ENCODE results near the gene RAE1.
"Not testable (repeated sequence)": the region's sequence is repeated elsewhere in the genome, so short reads cannot be mapped to it uniquely, and the experiment has no call there.

DNA sequence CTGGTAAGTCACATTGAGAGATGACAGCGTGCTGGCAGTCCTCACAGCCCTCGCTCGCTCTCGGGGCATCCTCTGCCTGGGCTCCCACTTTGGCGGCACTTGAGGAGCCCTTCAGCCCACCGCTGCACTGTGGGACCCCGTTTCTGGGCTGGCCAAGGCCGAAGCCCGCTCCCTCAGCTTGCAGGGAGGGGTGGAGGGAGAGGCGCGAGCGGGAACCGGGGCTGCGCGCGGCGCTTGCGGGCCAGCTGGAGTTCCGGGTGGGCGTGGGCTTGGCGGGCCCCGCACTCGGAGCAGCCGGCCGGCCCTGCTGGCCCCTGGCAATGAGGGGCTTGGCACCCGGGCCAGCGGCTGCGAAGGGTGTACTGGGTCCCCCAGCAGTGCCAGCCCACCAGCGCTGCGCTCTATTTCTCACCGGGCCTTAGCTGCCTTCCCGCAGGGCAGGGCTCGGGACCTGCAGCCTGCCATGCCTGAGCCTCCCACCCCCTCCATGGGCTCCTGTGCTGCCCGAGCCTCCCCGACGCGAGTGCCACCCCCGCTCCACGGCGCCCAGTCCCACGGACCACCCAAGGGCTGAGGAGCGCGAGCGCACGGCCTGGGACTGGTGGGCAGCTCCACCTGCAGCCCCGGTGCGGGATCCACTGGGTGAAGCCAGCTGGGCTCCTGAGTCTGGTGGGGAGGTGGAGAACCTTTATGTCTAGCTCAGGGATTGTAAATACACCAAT is 2.7 kb upstream of the RAE1 start:
- TF ChIP-seq, protein P1, sequence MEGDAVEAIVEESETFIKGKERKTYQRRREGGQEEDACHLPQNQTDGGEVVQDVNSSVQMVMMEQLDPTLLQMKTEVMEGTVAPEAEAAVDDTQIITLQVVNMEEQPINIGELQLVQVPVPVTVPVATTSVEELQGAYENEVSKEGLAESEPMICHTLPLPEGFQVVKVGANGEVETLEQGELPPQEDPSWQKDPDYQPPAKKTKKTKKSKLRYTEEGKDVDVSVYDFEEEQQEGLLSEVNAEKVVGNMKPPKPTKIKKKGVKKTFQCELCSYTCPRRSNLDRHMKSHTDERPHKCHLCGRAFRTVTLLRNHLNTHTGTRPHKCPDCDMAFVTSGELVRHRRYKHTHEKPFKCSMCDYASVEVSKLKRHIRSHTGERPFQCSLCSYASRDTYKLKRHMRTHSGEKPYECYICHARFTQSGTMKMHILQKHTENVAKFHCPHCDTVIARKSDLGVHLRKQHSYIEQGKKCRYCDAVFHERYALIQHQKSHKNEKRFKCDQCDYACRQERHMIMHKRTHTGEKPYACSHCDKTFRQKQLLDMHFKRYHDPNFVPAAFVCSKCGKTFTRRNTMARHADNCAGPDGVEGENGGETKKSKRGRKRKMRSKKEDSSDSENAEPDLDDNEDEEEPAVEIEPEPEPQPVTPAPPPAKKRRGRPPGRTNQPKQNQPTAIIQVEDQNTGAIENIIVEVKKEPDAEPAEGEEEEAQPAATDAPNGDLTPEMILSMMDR (IDR thresholded peaks at IDR 0.05): not testable (repeated sequence)
- TF ChIP-seq POLR2AphosphoS5 (IDR thresholded peaks at IDR 0.05): not testable (repeated sequence)

All from prostate gland (tissue), 2 donors.